CD1c-positive myeloid dendritic cell (primary cell): ENCODE measurements around the gene CYP4B1.
"Not testable (repeated sequence)": the region's sequence is repeated elsewhere in the genome, so short reads cannot be mapped to it uniquely, and the experiment has no call there.

Experiments
- DNase-seq: peaks from one replicate; pipeline ENCODE4 v3.0.0-alpha.2; 2016; ENCODE audit errors: extremely low spot score

Gene CYP4B1

GRCh38 chr1:46816930-46817329 lies 18.1 kb downstream of the CYP4B1 start:
- DNase-seq = no peak

GRCh38 chr1:46817814-46818213 lies 19.0 kb downstream of the CYP4B1 start:
- DNase-seq = no peak

- no peak for DNase-seq
Observed at GRCh38 chr1:46818591-46818990, 19.7 kb downstream of the CYP4B1 start.

GRCh38 chr1:46819335-46819734 lies 20.5 kb downstream of the CYP4B1 start:
- DNase-seq = no peak

GRCh38 chr1:46820076-46820475 lies 21.2 kb downstream of the CYP4B1 start:
- DNase-seq = no peak

GRCh38 chr1:46820560-46821060 lies 21.8 kb downstream of the CYP4B1 start:
- DNase-seq = no peak

GRCh38 chr1:46822248-46822826 lies 23.5 kb downstream of the CYP4B1 start:
- no peak for DNase-seq

- no peak for DNase-seq
Observed at GRCh38 chr1:46823151-46823550, 24.3 kb downstream of the CYP4B1 start.

GRCh38 chr1:46826892-46827291 lies 28.0 kb downstream of the CYP4B1 start:
- not testable (repeated sequence) for DNase-seq

GRCh38 chr1:46830665-46831322 lies 31.9 kb downstream of the CYP4B1 start:
- no peak for DNase-seq

- DNase-seq = not testable (repeated sequence)
Observed at GRCh38 chr1:46835469-46835868, 36.6 kb downstream of the CYP4B1 start.

- DNase-seq = not testable (repeated sequence)
Observed at GRCh38 chr1:46846386-46846785, 47.5 kb downstream of the CYP4B1 start.

GRCh38 chr1:46857660-46858065 lies 58.8 kb downstream of the CYP4B1 start:
- not testable (repeated sequence) for DNase-seq

GRCh38 chr1:46862348-46862747 lies 63.5 kb downstream of the CYP4B1 start:
- DNase-seq = no peak
